Caco-2 (cell line): ENCODE data around the gene TCF12. TPM values are rescaled to one million over a fixed set of nuclear protein-coding genes. Genes with fewer than 3 reads are reported as not detected.

ENCODE experiments used
- BruUV-seq: library from RNA; stranded (reverse); fragments of 400-500 nt; replicated peaks from 2 replicates; lab custom pipeline; 2021; lab: Mats Ljungman, UMichigan
- CTCF ChIA-PET: fragments of 300-600 bp; sonication (Branson Sonifier 250); formaldehyde crosslinking; loops from one replicate; lab custom pipeline; 2022; ENCODE audit warnings: antibody characterized with exemption; lab: Charles Lee
- POLR2A ChIA-PET: fragments of 300-600 bp; sonication (Branson Sonifier 250); formaldehyde crosslinking; loops from one replicate; lab custom pipeline; 2022; ENCODE audit warnings: antibody characterized with exemption; lab: Charles Lee
- DNase-seq, 2 experiments: peaks; one replicate each; pipeline versions ENCODE4 v3.0.0 to v3.0.0-alpha.2; 2020 to 2022
- H3K27me3 ChIP-seq: replicated peaks from 2 replicates; pipeline ENCODE4 v1.6.0; 2011; ENCODE audit warnings: low read length; ENCODE audit not compliant: control insufficient read depth, insufficient read depth
- H3K36me3 ChIP-seq: 2 replicates; pipeline ENCODE4 v1.5.1; 2011; ENCODE audit warnings: low read length; ENCODE audit not compliant: control insufficient read depth, insufficient read depth
- H3K4me1 ChIP-seq: fragments of 250-450 bp; sonication (Bioruptor Pico); 2 replicates; pipeline ENCODE4 v1.5.1; 2020; ENCODE audit warnings: mild to moderate bottlenecking
- H3K4me3 ChIP-seq: 2 replicates; pipeline ENCODE4 v1.5.1; 2011; ENCODE audit warnings: low read depth, mild to moderate bottlenecking, control low read depth, low read length
- H3K9me3 ChIP-seq: fragments of 250-450 bp; sonication (Bioruptor Pico); 2 replicates; pipeline ENCODE4 v1.5.1; 2020; ENCODE audit warnings: mild to moderate bottlenecking, moderate library complexity
- H3K27ac Mint-ChIP-seq: one replicate; pipeline ENCODE4 v1.8.0; 2022; ENCODE audit warnings: mixed read lengths; ENCODE audit not compliant: unreplicated experiment
- H3K27me3 Mint-ChIP-seq: one replicate; pipeline ENCODE4 v1.8.0; 2022; ENCODE audit warnings: mixed read lengths; ENCODE audit not compliant: insufficient read depth, unreplicated experiment
- H3K36me3 Mint-ChIP-seq: one replicate; pipeline ENCODE4 v1.8.0; 2022; ENCODE audit warnings: mild to moderate bottlenecking, mixed read lengths; ENCODE audit not compliant: insufficient read depth, unreplicated experiment
- H3K4me1 Mint-ChIP-seq: one replicate; pipeline ENCODE4 v1.8.0; 2022; ENCODE audit warnings: low read depth, mixed read lengths; ENCODE audit not compliant: unreplicated experiment
- H3K4me3 Mint-ChIP-seq: one replicate; pipeline ENCODE4 v1.8.0; 2022; ENCODE audit warnings: mild to moderate bottlenecking, moderate library complexity, mixed read lengths; ENCODE audit not compliant: unreplicated experiment
- H3K9me3 Mint-ChIP-seq: one replicate; pipeline ENCODE4 v1.8.0; 2022; ENCODE audit warnings: mixed read lengths; ENCODE audit not compliant: unreplicated experiment
- intact Hi-C: fragments of 100-400 bp; cut with micrococcal nuclease; formaldehyde crosslinking; loops from one replicate; pipeline ENCODE4 v1.10.0; 2022; ENCODE audit not compliant: unreplicated experiment
- total RNA-seq: library from RNA; stranded (reverse); gene quantifications from 2 replicates; pipeline ENCODE4 v1.2.3, GENCODE V29; 2022
- TF ChIP-seq, protein P1 (sequence below), 2 experiments: fragments of 200-600 bp in 1 of 2; IDR thresholded peaks; 1 replicate in 1 of 2; 2 replicates in 1 of 2; pipeline versions ENCODE4 v1.5.1 to v1.8.0; 2011 to 2022; ENCODE audit warnings: antibody characterized with exemption in 1 of 2, control low read depth in 1 of 2, inconsistent platforms in 1 of 2, low read depth in 1 of 2, low read length in 1 of 2, mild to moderate bottlenecking in 1 of 2, moderate library complexity in 1 of 2; ENCODE audit not compliant: insufficient read depth in 1 of 2, severe bottlenecking in 1 of 2, unreplicated experiment in 1 of 2

Gene TCF12
- total RNA-seq, 1 experiment from 2014 or later, result 64.4 TPM

DNA sequence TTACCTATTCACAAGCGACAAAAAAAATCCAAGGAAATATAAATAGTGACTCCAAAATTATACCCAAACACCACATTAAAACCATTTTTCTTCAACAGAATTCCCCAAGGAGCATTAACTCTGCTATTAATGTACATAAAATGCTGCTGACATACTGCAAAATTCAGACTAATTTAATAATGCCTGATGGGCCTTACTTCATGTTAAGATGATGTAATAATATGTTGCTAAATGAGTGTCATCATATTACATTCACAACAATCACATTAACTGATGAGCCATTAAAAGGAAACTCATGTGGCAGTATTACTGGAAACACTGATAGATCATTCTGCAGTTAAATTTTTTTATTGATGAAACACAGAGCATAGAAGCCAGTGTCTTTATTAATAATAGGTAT is 253.0 kb downstream of the TCF12 start:
- no peak overlapping the region for H3K4me3 Mint-ChIP-seq
- Histone ChIP-seq H3K4me3 (no peak overlapping the region), H3K27me3 (no peaks in the 10 kb centered on the region), H3K9me3 (no peaks in the 10 kb centered on the region), H3K4me1 (0 out of 2 replicates have a peak, but pooled peaks cover 7% of the 10 kb centered on the region), H3K36me3 (no peaks in the 10 kb centered on the region)
- H3K4me1 Mint-ChIP-seq, result no peaks in the 10 kb centered on the region
- H3K36me3 Mint-ChIP-seq, result no peaks in the 10 kb centered on the region
- TF ChIP-seq, protein P1, sequence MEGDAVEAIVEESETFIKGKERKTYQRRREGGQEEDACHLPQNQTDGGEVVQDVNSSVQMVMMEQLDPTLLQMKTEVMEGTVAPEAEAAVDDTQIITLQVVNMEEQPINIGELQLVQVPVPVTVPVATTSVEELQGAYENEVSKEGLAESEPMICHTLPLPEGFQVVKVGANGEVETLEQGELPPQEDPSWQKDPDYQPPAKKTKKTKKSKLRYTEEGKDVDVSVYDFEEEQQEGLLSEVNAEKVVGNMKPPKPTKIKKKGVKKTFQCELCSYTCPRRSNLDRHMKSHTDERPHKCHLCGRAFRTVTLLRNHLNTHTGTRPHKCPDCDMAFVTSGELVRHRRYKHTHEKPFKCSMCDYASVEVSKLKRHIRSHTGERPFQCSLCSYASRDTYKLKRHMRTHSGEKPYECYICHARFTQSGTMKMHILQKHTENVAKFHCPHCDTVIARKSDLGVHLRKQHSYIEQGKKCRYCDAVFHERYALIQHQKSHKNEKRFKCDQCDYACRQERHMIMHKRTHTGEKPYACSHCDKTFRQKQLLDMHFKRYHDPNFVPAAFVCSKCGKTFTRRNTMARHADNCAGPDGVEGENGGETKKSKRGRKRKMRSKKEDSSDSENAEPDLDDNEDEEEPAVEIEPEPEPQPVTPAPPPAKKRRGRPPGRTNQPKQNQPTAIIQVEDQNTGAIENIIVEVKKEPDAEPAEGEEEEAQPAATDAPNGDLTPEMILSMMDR (IDR thresholded peaks at IDR 0.05; ENCODE audit: insufficient read depth in 1 of 2, low read depth in 1 of 2, low read length in 1 of 2, severe bottlenecking in 1 of 2, unreplicated experiment in 1 of 2), result no peak
- H3K9me3 Mint-ChIP-seq, result no peaks in the 10 kb centered on the region
- ChIA-PET CTCF (no interaction called here), POLR2A (no interaction called here)
- H3K27me3 Mint-ChIP-seq, result no peaks in the 10 kb centered on the region
- intact Hi-C loops, result no loop called here
- no peak for DNase-seq
- H3K27ac Mint-ChIP-seq, result no peak overlapping the region
- BruUV-seq, result no TSS peak

DNA sequence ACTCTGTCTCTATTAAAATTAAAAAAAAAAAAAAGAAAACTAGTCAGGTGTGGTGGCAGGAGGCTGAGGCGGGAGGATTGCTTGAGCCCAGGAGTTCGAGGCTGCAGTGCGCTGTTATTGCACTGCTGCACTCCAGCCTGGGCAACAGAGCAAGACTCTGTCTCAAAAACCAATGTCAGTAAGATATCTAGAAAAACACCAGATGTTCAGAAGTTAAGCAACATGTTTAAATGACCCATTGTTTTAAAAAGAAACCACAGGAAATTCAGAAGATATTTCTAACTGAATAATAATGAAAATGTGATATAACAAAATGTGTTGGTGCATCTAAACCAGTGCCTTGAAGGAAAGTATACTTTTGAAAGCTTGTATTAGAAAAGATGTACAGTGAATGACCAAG is 254.5 kb downstream of the TCF12 start:
- H3K27me3 Mint-ChIP-seq, result no peaks in the 10 kb centered on the region
- H3K4me3 ChIP-seq, result no peak overlapping the region
- H3K27ac Mint-ChIP-seq, result no peak overlapping the region
- DNase-seq, result no peak
- 0 out of 2 replicates have a peak, but pooled peaks cover 4% of the 10 kb centered on the region for H3K4me1 ChIP-seq
- POLR2A ChIA-PET, result no interaction called here
- no peaks in the 10 kb centered on the region for H3K36me3 ChIP-seq
- H3K4me1 Mint-ChIP-seq, result no peaks in the 10 kb centered on the region
- H3K27me3 ChIP-seq, result no peaks in the 10 kb centered on the region
- H3K9me3 ChIP-seq, result no peaks in the 10 kb centered on the region
- H3K36me3 Mint-ChIP-seq, result no peaks in the 10 kb centered on the region
- no peaks in the 10 kb centered on the region for H3K9me3 Mint-ChIP-seq
- CTCF ChIA-PET, result no interaction called here
- BruUV-seq, result no TSS peak
- intact Hi-C loops, result no loop called here
- H3K4me3 Mint-ChIP-seq, result no peak overlapping the region
- TF ChIP-seq, protein P1 (IDR thresholded peaks at IDR 0.05; ENCODE audit: insufficient read depth in 1 of 2, low read depth in 1 of 2, low read length in 1 of 2, severe bottlenecking in 1 of 2, unreplicated experiment in 1 of 2), result no peak

DNA sequence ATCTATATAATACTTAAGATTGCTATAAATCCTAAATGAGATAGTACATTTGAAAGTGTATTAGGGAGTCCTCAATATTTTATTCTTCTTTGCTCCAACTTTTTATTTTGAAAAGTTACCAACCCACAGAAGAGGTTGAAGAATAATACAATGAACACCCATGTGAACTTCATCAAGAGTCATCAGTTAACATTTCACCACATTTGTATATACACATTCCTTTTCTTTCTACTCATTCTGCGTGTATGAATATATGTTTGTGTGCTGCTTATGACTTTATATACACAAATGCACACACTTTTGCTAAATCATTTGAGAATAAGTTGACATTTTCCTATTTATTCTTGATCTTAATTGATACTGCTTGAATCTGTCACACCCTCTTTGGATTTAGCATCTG is 264.6 kb downstream of the TCF12 start:
- Histone ChIP-seq H3K4me3 (no peak overlapping the region), H3K36me3 (no peaks in the 10 kb centered on the region; the same call in 1 of the 2 replicates), H3K27me3 (no peaks in the 10 kb centered on the region), H3K9me3 (no peaks in the 10 kb centered on the region), H3K4me1 (no peaks in the 10 kb centered on the region)
- no peak for DNase-seq
- POLR2A ChIA-PET, result interaction anchor here (0.6 kb wide), 1 partner anchor 396 kb away, joined by 4 read pairs; no protein-coding TSS in a partner anchor
- Mint-ChIP-seq H3K9me3 (no peaks in the 10 kb centered on the region), H3K27me3 (no peaks in the 10 kb centered on the region), H3K4me3 (no peak overlapping the region), H3K4me1 (no peaks in the 10 kb centered on the region), H3K27ac (no peak overlapping the region), H3K36me3 (peaks cover 18% of the 10 kb centered on the region)
- TF ChIP-seq, protein P1 (IDR thresholded peaks at IDR 0.05; ENCODE audit: insufficient read depth in 1 of 2, low read depth in 1 of 2, low read length in 1 of 2, severe bottlenecking in 1 of 2, unreplicated experiment in 1 of 2), result no peak
- BruUV-seq, result no TSS peak
- CTCF ChIA-PET, result no interaction called here
- intact Hi-C loops, result no loop called here
